Measurements from ENCODE around the gene NMNAT2.
"Not testable (repeated sequence)": the region's sequence is repeated elsewhere in the genome, so short reads cannot be mapped to it uniquely, and the experiment has no call there.

Gene NMNAT2

DNA sequence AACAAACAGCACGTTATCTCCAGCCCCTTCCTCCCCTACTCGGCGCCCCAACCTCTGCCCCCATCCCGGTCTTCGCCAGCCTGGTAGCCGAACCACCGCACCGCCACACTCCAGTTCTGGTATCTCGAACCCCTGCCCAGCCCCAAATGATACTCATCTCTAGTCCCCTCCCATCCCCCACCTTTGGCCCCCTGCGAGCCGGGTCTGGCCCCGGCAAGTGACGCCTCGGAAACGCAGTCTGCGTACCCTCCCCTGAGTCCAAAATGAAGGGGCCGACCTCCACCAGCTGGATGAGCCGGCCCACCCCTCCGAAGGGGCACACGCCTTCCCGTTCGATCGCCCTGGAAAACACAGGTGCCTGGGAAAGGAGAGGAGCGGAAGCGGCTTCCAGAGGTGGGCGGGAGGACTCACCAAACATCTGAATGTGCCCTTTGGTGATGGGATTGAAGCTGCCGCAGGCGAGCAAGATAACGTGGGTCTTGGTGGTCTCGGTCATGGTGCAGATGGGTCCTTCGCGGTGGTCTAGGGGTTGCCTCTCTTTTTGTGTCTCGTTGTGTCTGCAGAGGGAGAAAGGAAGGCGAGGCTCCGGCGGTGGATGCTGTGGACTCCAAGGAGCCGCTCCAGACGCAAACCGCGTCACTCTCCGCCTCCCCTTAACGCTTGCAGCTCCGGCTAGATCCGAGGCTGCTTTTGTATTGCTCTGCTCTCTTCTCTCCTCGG lies at the start of gene NMNAT2:
Gene NMNAT2 (minus strand): TSS at position 609 of the 720 bp plus-strand sequence. CDS start 113 bp downstream, at position 496.
- no peak for DNase-seq (ENCODE audit: low spot score)

DNA sequence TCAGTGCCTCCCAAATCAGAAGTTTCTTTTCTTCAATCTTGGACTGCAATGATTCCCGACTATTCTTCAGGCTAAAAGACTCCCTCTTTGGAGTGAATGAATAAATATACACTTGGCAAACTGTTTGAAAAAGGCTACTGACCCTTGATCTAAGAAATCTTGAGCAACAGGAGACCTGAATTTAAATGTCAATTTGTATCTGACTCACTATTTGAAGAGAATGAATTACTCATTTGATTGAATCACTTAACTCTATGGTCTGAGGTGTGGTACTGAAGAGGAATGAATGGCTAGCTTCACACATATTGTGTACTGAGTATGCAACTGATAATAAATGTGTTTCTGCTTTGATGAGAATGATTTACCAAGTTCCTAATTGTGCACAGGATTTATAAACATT lies 49.5 kb upstream of the NMNAT2 start:
- no peak for DNase-seq (ENCODE audit: low spot score)

DNA sequence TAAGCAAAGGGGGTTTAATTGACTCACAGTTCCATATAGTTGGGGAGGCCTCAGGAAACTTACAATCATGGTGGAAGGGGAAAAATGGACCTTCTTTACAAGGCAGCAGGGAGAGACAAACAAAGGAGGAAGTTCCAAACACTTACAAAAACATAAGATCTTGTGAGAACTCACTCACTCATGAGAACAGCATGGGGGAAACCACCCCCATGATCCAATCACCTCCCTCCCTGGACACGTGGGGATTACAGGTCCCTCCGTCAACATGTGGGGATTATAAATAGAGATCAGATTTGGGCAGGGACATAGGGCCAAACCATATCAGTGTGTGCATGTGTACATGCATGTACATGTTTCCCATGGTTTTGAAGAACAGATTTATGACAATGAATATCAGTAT lies 48.6 kb upstream of the NMNAT2 start:
- no peak for DNase-seq (ENCODE audit: low spot score)

GRCh38 chr1:183463566-183463965 lies 45.4 kb upstream of the NMNAT2 start:
- DNase-seq (ENCODE audit: low spot score) = no peak

DNA sequence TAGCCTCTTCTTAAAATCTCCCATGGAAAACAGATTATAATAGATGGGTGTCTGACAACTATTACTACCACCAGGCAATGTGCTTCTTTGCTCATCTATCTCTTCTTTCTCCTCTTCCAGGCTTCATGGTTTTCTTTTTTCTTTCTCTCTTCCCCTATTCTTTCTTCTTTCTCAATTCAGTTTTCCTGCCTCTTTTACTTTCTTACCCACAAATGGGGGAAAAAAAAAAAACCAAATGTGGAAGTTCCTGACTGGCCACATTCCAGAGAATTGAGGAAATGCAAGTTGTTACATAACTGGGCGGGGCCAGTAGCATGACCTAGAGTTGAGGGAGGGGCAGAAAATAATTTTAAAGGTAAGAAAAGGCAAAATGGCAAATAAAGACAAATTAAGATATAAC lies 43.2 kb upstream of the NMNAT2 start:
- DNase-seq (ENCODE audit: low spot score) = no peak

DNA sequence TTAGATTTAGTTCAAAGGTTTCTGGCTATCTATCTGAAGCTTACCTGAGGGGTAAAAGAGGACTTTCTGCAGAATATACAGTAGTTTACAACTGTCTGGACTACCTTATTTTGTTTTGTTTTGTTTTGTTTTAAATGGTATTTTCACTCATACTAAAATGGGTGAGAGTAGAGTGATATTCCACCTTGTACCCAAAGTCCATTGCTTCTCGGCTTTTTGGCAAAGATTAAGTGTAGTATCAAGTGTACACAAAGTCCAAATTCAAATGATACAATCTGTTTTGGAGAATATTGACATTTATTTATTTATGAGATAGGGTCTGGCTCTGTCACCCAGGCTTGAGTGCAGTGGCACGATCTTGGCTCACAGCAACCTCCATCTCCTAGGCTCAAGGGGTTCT lies 42.4 kb upstream of the NMNAT2 start:
- no peak for DNase-seq (ENCODE audit: low spot score)

- no peak for DNase-seq (ENCODE audit: low spot score)
Measured at GRCh38 chr1:183457449-183457848, 39.3 kb upstream of the NMNAT2 start.

GRCh38 chr1:183456826-183457225 lies 38.6 kb upstream of the NMNAT2 start:
- DNase-seq (ENCODE audit: low spot score) = no peak

- DNase-seq (ENCODE audit: low spot score) = no peak
Measured at GRCh38 chr1:183454377-183454776, 36.2 kb upstream of the NMNAT2 start.

GRCh38 chr1:183450093-183450492 lies 31.9 kb upstream of the NMNAT2 start:
- DNase-seq (ENCODE audit: low spot score) = no peak

- DNase-seq (ENCODE audit: low spot score) = no peak
Measured at GRCh38 chr1:183449223-183449770, 31.1 kb upstream of the NMNAT2 start.

GRCh38 chr1:183444243-183444642 lies 26.1 kb upstream of the NMNAT2 start:
- no peak for DNase-seq (ENCODE audit: low spot score)

- no peak for DNase-seq (ENCODE audit: low spot score)
Measured at GRCh38 chr1:183443466-183443865, 25.3 kb upstream of the NMNAT2 start.

DNA sequence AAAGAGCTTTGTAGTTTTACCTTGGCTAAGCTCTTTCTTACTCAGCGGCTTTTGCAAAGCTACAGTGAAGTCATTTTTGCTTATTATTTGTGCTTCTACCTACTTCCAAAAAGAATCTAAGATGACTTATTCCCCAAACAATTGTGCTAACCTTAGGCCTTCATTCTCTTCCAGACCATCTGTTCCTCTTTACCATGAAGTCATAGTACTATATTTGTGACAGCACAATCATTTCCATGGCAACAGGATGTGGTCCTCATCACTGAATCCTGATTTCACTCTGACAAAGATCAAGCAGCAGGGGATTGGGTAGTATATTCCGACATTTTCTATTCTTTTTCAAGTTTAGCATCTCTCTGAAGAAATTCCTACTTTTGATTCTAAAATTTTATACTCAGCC lies 24.8 kb upstream of the NMNAT2 start:
- DNase-seq (ENCODE audit: low spot score) = no peak

DNA sequence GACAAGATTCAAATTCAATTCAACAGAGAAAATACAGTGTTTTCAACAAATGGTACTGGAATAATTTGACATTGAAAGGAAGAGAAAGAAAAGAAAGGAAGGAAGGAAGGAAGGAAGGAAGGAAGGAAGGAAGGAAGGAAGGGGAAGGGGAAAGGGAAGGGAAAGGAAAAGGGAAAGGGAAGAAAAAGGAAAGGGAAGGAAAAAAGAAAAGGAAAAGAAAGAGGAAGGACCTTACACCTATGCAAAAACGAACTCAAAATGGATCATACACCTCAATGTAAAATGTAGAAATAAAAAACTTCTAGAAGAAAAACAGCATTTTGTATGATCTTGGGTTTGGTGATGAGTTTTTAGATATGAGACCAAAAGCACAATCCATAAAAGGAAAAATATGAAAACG lies 19.9 kb upstream of the NMNAT2 start:
- no peak for DNase-seq (ENCODE audit: low spot score)

DNA sequence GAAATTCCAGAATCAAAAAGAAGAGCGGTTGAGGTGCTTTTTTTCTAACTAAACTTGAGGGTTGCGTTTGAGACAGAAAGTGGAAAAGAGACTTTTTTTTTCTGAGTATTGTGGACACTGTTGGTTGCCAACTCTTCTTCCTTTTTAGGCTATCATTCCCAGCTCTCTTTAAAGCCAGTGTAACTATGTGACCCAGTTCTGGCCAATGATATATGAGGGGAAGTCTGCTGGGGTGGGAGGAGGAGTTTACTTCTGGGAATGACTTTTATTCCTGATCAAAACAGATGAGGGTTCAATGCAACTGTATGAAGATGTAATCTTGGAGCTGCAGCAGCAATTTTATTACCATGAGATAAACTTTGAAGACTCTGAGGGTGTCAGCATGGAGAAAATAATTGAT lies 17.3 kb upstream of the NMNAT2 start:
- no peak for DNase-seq (ENCODE audit: low spot score)

- DNase-seq (ENCODE audit: low spot score) = no peak
Measured at GRCh38 chr1:183433703-183434102, 15.5 kb upstream of the NMNAT2 start.

GRCh38 chr1:183432548-183432875 lies 14.3 kb upstream of the NMNAT2 start:
- no peak for DNase-seq (ENCODE audit: low spot score)

DNA sequence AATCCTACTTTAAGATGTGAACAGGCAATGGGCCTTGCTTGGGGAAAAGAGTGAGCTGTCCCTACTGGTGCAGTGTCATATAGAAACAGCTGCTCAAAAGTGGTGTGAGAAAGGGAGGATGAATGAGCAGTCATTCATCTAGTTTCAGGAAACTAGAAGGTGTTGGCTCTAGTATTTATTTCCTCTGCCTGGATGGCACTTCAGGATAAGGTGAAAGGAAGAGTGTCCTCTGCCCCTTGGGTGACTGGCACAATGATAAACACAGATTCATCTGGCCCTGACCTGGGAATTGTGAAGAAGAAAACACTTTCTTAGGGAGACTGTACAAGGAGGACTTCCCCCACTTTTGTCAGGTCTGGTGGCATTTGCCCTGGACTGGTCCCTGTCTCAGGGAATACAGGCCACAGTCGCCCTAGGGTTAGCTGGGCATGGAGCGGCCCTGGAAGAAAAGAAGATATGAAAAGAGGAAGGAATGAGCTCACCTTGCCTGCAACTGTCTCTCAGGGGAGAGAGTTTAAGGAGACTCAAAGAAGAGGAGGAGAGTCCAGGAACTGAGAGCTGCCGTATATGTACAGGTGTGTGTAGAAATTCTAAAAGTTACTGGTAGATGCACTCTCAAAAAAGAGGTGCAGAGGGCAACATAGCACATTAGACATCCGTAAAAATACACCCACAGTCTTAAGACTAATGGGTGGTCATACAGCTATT lies 13.8 kb upstream of the NMNAT2 start:
- no peak for DNase-seq (ENCODE audit: low spot score)

DNA sequence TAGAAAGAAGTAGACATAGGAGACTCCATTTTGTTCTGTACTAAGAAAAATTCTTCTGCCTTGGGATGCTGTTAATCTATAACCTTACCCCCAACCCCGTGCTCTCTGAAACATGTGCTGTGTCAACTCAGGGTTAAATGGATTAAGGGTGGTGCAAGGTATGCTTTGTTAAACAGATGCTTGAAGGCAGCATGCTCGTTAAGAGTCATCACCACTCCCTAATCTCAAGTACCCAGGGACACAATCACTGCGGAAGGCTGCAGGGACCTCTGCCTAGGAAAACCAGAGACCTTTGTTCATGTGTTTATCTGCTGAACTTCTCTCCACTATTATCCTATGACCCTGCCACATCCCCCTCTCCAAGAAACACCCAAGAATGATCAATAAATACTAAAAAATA lies 9.4 kb upstream of the NMNAT2 start:
- not testable (repeated sequence) for DNase-seq (ENCODE audit: low spot score)

GRCh38 chr1:183424691-183425090 lies 6.5 kb upstream of the NMNAT2 start:
- no peak for DNase-seq (ENCODE audit: low spot score)

DNA sequence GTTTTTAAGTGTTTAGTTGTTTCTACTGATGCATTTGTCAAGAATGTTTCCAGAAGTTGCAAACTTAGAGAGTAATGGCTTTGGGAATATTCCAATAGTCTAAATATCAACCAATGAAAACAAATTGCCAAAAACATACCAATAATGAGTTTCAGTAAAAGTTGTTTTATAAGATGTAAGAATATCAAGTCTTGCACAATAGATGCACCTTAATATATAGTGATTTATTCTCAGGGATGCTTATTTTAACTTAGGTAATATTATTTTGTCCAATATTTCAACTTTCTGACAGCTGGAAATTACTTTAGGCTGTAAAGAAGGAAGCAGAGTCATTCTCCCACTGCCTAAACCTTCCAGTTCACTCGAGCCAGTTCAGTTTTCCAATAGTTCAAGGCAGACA lies 5.4 kb upstream of the NMNAT2 start:
- DNase-seq (ENCODE audit: low spot score) = no peak

GRCh38 chr1:183419399-183419798 lies 1.2 kb upstream of the NMNAT2 start:
- DNase-seq (ENCODE audit: low spot score) = no peak

- no peak for DNase-seq (ENCODE audit: low spot score)
Measured at GRCh38 chr1:183418696-183419095, 516 bp upstream of the NMNAT2 start.
